Measurements from ENCODE around the gene ZXDC.

GRCh38 chr3:126498461-126498860 is 22.8 kb upstream of the ZXDC start:
- TF ChIP-seq CTCF (conservative IDR thresholded peaks at IDR 0.05; ENCODE audit: low read length) = no peak
- no peak for TF ChIP-seq EZH2phosphoT487 (IDR thresholded peaks at IDR 0.05; ENCODE audit: borderline replicate concordance)

Measured in Loucy (cell line).